IPS-NIHi7 (cell line): ENCODE data around the gene ATP10A.
"Not testable (repeated sequence)": the region's sequence is repeated elsewhere in the genome, so short reads cannot be mapped to it uniquely, and the experiment has no call there.

Source experiments
- DNase-seq: peaks from one replicate; pipeline ENCODE4 v3.0.0; 2012; ENCODE audit warnings: mixed read lengths; ENCODE audit errors: extremely low spot score

Gene ATP10A

DNA sequence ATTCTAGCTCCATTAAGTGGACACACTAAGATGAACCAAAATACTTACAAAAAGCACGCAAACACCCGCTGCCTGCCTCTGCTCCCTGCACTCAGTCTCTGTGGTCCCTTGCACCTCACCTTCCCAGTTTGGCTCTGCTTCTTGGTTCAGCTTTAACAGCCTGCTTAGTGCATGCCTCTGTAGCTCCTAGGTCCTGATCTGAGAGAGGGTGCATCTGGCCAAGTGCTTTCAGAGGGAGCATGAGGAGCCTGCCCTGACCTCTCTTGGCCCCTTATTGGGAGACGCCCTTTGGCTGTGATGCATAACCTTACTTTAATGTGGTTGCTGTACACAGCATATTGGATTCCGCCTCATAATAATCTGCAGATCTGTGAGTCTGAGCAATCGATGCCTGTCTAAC lies 21.2 kb upstream of the ATP10A start:
- DNase-seq, result no peak

DNA sequence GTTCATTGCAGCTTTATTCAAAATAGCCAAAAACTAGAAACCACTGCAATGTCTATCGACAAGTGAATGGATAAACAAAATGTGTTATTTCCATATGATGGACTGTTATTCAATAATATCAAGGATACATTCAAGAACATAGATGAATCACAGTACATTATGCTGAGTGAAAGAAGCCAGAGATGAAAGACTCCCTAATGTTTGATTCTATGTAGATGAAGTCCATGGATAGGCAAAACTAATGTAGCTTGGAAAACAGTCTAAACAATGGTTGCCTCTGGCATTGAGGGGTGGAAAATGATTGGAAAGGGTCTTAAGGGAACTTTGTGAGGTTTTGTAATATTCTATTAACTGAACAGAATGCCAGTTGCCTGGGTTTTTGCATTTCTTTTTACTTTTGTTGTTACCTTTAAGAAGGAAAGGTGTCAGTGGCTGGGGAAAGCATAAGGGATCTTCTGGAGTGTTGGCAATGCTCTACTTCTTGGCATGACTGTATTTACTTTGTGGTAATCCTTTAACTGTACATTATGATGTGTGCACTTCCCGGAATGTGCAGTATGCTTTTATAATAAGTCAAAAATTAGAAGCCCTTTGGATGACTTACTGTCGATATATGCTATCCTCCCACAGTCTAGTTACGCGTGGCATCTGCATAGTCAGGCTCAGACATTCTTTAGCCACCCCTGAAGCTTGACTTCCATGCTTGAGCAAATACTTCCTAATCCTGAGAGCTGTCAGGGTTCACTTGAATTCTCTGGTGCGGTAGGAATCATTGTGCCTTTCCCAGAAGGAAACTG lies 20.5 kb upstream of the ATP10A start:
- DNase-seq, result no peak

DNA sequence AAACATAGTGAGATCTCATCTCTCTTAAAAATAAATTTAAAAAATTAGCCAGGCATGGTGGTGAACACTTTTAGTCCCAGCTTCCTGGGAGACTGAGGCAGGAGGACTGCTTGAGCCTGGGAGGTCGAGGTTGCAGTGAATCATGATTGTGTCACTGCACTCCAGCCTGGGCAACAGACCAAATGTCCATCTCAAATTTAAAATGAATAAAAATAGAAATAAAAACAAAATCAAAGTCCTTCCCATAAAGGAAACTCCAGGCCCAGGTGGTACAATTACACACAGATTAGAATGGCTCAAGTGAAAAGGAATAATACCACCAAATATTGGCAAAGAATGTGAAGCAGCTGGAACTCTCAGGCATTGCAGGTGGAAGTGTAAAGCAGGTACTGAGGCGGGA lies 19.3 kb upstream of the ATP10A start:
- DNase-seq, result no peak

DNA sequence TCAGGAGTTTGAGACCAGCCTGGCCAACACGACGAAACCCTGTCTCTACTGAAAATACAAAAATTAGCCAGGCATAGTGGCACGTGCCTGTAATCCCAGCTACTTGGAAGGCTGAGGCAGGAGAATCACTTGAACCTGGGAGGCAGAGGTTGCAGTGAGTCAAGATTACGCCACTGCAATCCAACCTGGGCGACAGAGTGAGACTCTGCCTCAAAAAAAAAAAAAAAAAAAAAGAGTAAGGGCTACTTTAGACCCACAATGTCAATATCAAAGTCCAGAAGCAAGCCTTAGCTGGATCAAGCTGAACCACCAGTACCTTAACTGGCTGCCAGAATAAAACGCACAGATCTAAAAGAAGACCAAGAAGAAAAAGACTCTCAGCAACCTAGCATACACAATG lies 17.8 kb upstream of the ATP10A start:
- DNase-seq, result not testable (repeated sequence)

DNA sequence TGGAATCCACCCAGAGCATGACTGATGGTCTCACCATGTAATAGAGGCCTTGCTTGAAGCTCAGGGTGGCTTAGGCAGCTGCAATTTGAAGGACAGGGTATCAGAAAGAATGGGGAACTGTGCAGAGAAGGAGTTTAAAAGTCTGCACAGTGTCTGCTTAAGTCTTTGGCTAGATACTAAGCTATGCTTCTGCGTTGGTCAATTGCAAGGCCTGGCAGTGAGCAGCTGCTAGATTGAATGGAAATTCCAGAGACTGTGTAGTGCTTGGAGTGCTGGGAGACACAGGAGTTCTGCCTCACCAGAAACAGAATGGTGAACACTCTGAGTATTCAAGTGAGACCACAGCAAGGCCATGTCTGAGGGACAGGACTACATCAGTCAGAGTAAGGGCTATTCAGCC lies 17.3 kb upstream of the ATP10A start:
- no peak for DNase-seq

DNA sequence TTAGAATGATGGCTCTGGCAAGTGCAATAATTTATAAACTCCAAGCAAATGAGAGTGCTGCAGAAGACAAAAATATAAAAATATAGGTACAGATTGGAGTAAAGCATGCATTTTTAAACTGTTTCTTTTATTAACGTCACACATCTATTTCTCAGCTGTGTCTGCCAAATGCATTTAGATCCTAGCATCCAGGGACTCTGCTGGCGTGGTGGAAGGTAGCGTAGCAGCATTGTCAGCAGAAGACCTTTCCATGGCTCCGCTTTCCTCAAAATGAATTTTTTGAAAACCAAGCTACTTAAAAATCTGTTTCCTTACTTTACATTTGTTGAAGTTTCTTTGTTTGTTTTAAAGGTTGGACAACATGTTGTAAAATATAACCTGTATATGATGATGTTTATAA lies 16.3 kb upstream of the ATP10A start:
- DNase-seq, result no peak

DNA sequence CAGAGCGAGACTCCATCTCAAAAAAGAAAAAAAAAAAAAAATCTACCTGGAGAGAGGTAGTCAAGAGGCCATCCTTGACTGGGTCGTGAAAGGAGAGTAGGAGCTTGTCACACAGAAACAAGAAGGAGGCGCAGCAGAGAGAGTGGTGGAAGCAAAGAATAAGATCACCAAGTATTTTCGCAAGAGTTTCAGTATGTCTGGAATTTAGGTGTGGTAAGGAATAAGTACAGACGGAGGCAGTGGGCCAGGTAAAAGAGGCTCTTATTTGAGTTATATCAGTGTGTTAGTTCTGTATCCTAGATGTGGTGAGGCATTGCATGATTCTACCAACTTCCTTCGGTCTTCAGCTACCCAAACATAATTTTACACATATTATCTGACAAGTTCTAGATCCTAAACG lies 14.6 kb upstream of the ATP10A start:
- no peak for DNase-seq

DNA sequence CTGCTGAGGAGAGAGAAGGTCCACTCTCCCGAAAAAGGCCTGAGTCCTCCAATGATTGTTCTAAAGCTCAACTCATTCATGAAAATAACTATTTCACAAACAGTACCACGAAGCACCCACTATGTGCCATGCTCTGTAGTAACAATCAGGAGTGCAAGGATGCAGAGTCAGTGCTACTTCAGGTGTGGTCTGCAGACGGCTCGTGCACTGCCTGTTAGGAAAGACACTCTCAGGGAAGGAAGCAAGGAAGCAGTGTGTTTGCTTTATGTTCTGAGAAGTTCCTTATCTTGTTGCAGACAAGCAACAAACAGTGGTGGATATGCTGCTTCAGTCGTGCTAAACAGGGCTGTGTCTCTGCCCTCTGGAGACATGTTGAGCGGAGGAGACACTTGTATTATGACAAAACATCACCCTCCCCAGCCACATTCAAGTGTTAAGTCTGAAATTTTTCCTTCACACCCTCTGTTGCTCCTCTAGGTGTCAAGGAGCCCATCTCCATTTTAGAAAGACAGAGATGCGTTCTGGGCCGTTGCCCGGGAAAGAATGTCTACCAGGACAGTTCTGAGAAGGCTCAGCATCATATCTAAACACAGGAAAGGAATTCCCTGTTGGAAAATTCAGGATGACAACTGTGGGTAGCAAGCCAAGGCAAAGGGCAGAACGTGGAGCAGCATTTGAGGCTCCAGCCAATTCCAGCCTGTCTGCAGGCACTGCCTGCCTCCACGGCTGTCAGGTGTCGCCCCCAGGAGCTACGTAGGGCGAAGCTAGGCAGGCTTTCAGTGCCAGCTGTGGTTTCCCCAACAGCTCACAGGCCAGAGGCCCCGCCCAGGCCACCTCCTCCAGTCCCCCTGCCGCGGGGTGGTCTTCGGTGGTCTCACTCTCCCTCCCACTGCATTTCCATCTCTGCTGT lies 13.4 kb upstream of the ATP10A start:
- DNase-seq, result no peak

DNA sequence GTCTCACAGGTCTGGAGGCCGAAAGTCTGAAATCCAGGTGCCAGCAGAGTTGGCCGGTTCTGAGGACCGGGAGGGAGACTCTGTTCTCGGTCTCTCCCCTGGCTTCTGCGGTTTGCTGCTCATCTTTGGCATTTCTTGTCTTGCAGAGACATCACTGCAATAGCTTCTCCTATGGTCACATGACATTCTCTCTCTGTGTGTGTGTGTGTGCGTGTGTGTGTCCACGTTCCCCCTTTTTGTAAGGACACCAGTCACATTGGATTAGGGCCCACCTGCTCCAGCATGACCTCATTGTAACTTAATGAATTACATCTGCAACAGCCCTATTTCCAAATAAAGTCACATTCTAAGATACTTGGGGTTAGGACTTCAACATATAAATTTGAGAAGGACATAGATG lies 12.4 kb upstream of the ATP10A start:
- DNase-seq, result no peak

DNA sequence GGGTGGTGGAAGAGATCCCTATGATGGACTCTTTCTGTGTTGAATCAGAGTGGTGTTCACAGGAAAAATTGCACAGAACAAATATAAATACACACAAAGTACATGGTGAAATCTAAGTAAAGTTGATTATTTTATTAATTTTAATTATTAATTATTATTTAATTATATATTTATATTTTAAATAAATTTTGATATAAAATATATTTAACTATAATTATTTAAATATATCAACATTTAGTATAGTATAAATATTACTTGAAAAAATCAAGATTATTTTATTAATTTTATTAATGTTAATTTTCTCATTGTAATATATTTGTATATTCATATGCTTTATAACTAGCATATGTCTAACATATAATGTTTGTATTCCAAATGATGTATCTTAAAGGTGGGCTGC lies 11.3 kb upstream of the ATP10A start:
- DNase-seq, result no peak

DNA sequence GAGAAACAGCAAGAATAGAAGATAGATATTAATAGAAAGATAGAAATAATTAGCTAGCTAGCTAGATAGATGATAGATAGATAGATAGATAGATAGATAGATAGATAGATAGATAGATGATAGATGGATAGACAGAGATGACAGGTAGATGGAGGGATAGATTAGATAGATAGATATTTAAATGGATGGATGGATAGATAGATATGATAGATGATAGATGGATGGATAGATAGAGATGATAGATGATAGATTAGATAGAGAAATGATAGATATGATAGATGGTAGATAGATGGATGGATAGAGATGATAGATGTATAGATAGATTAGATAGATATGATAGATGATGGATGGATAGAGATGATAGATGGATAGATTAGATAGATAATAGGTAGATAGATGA lies 8.3 kb upstream of the ATP10A start:
- DNase-seq, result no peak

DNA sequence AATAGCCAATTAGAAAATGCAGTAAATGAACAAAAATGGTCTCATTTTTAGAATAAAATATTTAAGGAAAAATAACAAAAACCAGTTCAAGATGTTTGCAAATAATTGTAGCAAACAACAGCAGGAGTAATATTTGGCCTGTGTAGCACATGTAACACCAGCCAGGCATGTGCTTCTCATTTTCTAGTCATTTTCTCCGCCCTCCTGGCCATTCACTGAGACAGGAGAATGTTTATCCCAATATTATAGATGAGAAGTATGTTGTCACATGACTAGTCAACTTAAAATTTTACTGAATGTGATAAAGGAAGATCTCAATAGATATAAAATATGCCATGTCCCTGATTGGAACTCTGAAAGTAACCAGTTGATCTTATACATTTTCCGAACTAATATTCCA lies 7.8 kb upstream of the ATP10A start:
- no peak for DNase-seq

DNA sequence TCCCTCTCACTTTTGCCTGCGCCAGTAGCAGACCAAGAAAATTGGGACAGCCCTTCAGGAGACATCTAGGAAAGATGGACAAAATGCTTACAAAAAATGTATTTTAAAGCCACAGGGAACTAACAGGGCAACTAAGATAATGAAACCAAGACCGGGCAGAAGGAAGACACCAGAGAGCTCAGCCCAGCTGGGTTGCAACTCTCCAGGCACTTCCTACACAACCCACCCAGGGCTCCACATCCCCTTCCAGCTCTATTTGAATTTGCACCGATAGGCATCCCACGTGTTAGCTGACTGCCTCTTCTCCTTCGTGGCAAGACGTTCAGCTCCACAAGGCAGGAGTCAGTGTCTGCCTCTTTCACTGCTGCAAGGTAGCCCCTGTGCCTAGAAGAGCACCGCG lies 6.6 kb upstream of the ATP10A start:
- DNase-seq, result no peak

DNA sequence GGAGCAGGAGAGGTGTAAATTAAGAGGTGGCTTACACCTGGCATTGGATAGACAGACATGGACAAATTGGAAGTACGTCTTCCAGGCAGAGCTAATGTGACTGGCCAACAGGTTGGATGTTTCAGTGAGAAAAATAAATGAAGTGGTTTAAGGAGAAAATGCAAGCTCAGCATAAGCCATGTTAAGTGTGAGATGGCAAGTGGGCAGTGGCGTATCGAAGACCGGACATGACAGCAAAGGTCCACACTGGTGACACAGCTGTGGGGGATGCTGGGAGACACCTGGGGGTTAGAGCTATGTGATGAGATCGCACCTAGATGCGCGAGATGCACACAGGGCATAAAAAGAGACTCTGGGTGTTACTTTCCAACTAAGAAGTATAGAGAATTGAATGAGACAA lies 3.7 kb upstream of the ATP10A start:
- no peak for DNase-seq

DNA sequence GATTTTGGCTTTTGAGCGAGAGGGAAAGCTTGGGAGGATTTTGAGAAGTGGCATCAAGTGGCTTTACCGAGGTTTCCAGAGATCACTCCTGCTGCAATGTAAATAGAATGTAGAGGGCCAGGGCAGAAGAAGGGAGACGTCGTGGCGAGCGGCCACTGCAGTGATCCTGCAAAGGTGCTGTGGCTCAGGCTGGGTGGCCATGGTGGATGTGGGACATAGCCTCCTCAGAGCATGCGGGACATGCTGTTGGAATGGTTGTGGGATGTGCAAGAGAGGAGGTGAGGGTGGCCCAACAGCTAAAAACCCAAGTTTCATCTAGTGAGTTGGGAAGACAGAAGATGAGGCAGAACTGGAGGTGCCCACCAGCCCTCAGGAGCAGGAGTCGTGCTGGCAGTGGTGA lies 3.1 kb upstream of the ATP10A start:
- DNase-seq, result no peak

DNA sequence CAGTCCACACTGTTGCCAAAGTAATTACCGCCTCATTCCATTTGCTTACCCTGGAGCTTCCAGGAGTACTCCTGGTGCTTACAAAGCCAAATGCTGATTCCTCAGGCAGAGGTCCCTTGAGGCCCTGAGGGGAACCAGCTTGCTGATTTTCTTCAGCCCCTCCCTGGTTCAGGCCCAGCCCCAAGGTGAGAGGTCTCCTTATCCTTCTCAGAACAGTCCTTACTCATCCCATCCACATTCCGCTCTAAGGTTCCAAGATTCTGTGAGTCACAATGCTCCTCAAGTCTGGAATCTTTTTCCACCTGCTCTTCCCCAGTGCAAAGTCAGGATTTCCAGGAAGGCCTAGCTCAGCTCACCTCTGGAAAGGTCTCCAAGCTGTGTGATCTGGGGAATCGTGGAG lies 1.8 kb upstream of the ATP10A start:
- no peak for DNase-seq

DNA sequence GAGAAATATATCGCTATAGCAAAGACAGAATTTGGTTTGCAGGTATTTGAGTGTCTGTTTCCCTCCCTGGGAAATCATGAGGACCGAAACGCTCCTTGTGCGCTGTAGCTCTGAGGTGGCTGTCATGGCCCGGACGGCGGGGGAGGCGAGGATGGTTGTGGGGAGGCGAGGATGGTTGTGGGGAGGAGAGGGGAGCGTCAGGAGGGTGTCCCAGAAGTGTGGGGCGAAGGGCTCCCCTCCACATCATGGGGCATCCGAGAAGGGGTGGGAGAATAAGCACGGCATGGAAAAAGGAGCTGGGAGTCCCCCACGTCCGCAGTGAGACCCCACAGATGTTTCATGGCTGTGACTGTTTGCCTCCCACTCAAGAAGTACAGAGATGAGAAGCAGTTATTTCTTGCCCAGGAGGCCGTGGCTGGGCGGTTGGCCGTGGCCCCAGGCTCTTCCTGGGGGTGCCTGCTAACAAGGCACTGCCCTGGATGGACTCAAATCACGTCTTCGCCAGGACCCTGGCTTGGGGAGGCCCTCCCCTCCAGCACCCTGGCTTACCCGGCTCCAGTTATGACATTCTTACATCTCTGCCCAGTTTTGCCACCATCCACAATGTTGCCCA lies 947 bp upstream of the ATP10A start:
- no peak for DNase-seq

DNA sequence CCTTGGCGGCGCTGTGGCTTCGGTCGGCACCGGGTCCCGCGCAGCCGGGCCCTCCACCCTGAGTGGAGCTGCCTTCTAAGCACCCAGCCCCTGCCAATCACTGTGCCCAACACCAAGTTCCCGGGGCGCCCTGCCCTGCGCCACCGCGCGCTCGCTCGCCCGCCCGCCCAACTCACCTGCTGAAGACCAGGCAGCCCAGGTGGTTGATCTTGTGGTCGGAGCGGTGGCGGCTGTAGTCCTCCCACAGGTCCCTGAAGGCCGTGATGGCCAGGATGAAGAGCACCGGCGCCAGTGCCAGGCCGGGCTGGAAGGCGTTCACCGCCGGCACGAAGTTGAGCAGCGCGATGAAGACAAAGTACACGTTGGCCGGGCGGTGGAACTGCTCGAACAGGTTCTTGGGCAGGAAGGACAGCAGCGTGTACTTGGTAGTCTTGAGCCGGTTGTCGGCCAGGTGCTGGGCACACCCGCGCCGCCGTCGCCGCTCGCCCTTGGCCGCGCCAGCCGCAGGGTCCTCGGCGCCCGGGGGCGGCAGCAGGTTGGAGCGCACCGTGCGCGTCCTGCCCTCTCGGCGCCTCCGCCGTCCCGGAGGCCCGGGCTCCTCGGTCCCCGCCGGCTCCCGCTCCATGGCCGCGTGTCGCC lies 536 bp downstream of the ATP10A start:
- no peak for DNase-seq

DNA sequence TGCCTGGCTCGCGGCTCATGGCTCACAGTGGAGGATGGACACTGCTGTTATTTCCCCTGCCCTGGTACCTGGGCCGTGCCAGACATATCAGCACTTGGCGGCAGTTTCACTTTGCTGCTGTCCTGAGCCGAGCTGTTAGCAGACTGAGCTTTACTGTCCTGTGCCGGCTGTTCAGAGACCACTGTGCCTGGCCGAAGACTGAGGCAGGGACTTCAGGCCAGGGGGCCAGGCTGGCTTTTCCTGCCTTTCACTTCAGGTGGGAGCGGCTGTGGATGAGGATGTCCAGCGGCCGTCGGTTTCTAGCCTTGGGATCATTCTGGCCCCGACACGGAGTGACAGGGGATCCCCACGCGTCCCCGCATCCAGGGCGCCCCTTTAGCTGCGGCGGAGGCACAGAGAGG lies 1.1 kb downstream of the ATP10A start:
- DNase-seq, result no peak

DNA sequence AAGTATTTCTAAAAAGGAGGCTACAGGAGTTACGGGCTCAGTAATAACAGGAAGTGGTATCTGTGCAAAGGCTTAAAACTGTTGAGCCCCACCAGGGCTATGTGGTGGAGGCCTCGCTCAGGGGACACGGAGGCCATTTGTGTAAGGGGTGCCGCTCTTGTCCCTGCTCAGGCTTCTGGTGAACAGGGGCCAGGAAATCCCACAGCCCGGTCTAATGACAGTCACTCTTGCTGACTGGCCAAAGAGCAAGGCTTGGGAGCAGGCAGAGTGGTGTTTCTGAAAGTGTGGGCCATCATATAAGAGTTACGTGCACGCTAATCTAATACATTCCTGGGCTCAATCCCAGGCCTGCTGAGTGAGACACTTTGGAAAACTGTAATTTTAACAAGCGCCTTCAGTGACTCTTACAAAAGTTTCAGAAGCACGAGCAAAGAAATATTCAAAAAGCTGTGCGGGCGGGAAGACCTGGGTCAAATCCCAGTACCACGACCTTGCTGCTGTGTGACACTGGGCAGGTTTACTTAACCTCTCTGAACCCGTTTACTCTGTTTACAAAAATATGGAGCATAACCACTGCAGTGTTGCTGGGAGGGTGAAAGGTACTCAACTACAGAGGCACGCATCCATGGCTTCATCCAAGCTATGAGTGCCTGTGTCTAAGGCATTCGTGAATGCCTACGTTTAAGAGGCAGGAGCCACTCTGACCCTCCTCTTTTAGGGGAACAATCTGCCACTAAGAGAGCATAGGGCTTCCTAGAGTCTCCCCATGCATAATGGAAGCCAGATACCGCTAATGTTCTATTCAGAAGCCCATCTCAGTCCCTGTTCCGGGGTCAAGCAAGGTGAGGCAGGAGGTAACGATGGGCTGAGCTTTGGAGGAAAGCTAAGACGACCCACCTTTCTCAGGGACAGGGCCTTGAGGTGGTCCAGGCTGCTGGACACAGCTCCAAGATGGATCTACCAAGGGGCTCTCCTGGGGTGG lies 2.0 kb downstream of the ATP10A start:
- no peak for DNase-seq
